H1 (cell line): ENCODE data around the gene ADPRS. TPM values are rescaled to one million over a fixed set of nuclear protein-coding genes. Genes with fewer than 3 reads are reported as not detected.

Experiments used
- CTCF ChIA-PET: fragments of 300-600 bp; sonication (Branson Sonifier 250); formaldehyde crosslinking; loops from one replicate; lab custom pipeline; 2021; ENCODE audit not compliant: partially characterized antibody; lab: Charles Lee
- POLR2A ChIA-PET: fragments of 300-600 bp; sonication (Branson Sonifier 250); formaldehyde crosslinking; loops from one replicate; lab custom pipeline; 2021; ENCODE audit warnings: inconsistent platforms; ENCODE audit not compliant: partially characterized antibody; lab: Charles Lee
- DNase-seq, 2 experiments: peaks; one replicate each; pipeline versions ENCODE4 v3.0.0 to v3.0.0-alpha.2; 2010 to 2022; ENCODE audit warnings: low spot score in 2 of 2, low read depth in 1 of 2, mixed read lengths in 1 of 2
- FAIRE-seq: peaks from 2 replicates; lab custom pipeline; 2011; peaks lifted over from hg19 to GRCh38; lab: Jason Lieb, UNC
- H2AFZ ChIP-seq: 2 replicates; pipeline ENCODE4 v1.8.1; 2012; ENCODE audit warnings: low read length, inconsistent platforms
- H2AK5ac ChIP-seq: 2 replicates; pipeline ENCODE4 v1.6.1; 2013; ENCODE audit warnings: low read depth, low read length
- H2BK120ac ChIP-seq: replicated peaks from 2 replicates; pipeline ENCODE3; 2013; ENCODE audit warnings: low read depth, low read length, inconsistent platforms
- H2BK12ac ChIP-seq: 2 replicates; pipeline ENCODE4 v1.6.1; 2013; ENCODE audit warnings: low read depth, low read length
- H2BK15ac ChIP-seq: 2 replicates; pipeline ENCODE4 v1.6.1; 2013; ENCODE audit warnings: low read length
- H2BK20ac ChIP-seq: 2 replicates; pipeline ENCODE4 v1.6.1; 2013; ENCODE audit warnings: low read length
- H2BK5ac ChIP-seq: 2 replicates; pipeline ENCODE4 v1.6.1; 2013; ENCODE audit warnings: low read depth, low read length
- H3K14ac ChIP-seq: 2 replicates; pipeline ENCODE4 v1.6.1; 2013; ENCODE audit warnings: inconsistent platforms; ENCODE audit not compliant: insufficient read length
- H3K18ac ChIP-seq: 2 replicates; pipeline ENCODE4 v1.6.1; 2013; ENCODE audit warnings: low read length; ENCODE audit errors: extremely low read depth
- H3K23ac ChIP-seq: 2 replicates; pipeline ENCODE4 v1.6.1; 2013; ENCODE audit warnings: inconsistent platforms; ENCODE audit not compliant: insufficient read length
- H3K23me2 ChIP-seq: 2 replicates; pipeline ENCODE4 v1.6.1; 2013; ENCODE audit warnings: low read depth, low read length
- H3K27ac ChIP-seq: 2 replicates; pipeline ENCODE4 v1.6.1; 2011; ENCODE audit warnings: low read depth, low read length, inconsistent platforms
- H3K27me3 ChIP-seq, 4 experiments: replicated peaks in 1 of 4; 1 replicate in 1 of 4; 2 replicates in 3 of 4; pipeline versions ENCODE4 v1.6.1 to v1.8.1; 2011 to 2013; ENCODE audit warnings: low read length in 3 of 4, mild to moderate bottlenecking in 3 of 4, inconsistent platforms in 2 of 4, mixed read lengths in 2 of 4, moderate library complexity in 1 of 4; ENCODE audit not compliant: control insufficient read depth in 3 of 4, insufficient read depth in 3 of 4; ENCODE audit errors: extremely low read depth in 1 of 4
- H3K36me3 ChIP-seq, 4 experiments: 2 replicates each; pipeline versions ENCODE4 v1.6.1 to v1.8.1; 2011 to 2013; ENCODE audit warnings: mild to moderate bottlenecking in 4 of 4, low read length in 3 of 4, moderate library complexity in 2 of 4, control low read depth in 1 of 4, inconsistent platforms in 1 of 4; ENCODE audit not compliant: insufficient read depth in 4 of 4, control insufficient read depth in 2 of 4
- H3K4ac ChIP-seq: replicated peaks from 2 replicates; pipeline ENCODE3; 2013; ENCODE audit warnings: low read length, low read depth, mixed read lengths, inconsistent platforms; ENCODE audit not compliant: insufficient read length
- H3K4me1 ChIP-seq, 4 experiments: replicated peaks in 1 of 4; 1 replicate in 1 of 4; 2 replicates in 3 of 4; pipeline versions ENCODE4 v1.6.1 to v1.8.1; 2011 to 2013; ENCODE audit warnings: low read length in 3 of 4, inconsistent platforms in 2 of 4, mixed read lengths in 1 of 4; ENCODE audit not compliant: insufficient read depth in 4 of 4, control insufficient read depth in 3 of 4
- H3K4me2 ChIP-seq, 2 experiments: 2 replicates each; pipeline versions ENCODE4 v1.6.1 to v1.8.1; 2011 to 2013; ENCODE audit warnings: low read depth in 2 of 2, low read length in 2 of 2, control low read depth in 1 of 2, inconsistent platforms in 1 of 2, mild to moderate bottlenecking in 1 of 2; ENCODE audit not compliant: insufficient read depth in 1 of 2
- H3K4me3 ChIP-seq, 4 experiments: fragments of 200-600, 300-600 bp in 1 of 4; sonication (generic), shearing (Covaris generic), sonication (Bioruptor Twin) in 1 of 4; 2 replicates each; pipeline versions ENCODE4 v1.5.1 to v1.8.1; 2011 to 2016; ENCODE audit warnings: low read length in 4 of 4, low read depth in 3 of 4, control low read depth in 2 of 4, inconsistent platforms in 2 of 4, mild to moderate bottlenecking in 2 of 4, mixed read lengths in 1 of 4, moderate library complexity in 1 of 4; ENCODE audit not compliant: insufficient read depth in 2 of 4; ENCODE audit errors: extremely low read depth in 1 of 4
- H3K56ac ChIP-seq: replicated peaks from 2 replicates; pipeline ENCODE3; 2013; ENCODE audit warnings: low read depth, mild to moderate bottlenecking, mixed read lengths, low read length, inconsistent platforms; ENCODE audit not compliant: insufficient read length
- H3K79me1 ChIP-seq: 2 replicates; pipeline ENCODE4 v1.6.1; 2013; ENCODE audit warnings: low read depth, low read length, control low read depth
- H3K79me2 ChIP-seq, 2 experiments: 2 replicates each; pipeline versions ENCODE4 v1.6.1 to v1.8.1; 2012 to 2013; ENCODE audit warnings: low read length in 2 of 2, mild to moderate bottlenecking in 2 of 2, inconsistent platforms in 1 of 2; ENCODE audit not compliant: insufficient read depth in 2 of 2, control insufficient read depth in 1 of 2
- H3K9ac ChIP-seq, 4 experiments: replicated peaks in 1 of 4; 1 replicate in 1 of 4; 2 replicates in 3 of 4; pipeline versions ENCODE4 v1.6.1 to v1.8.1; 2011 to 2013; ENCODE audit warnings: low read depth in 3 of 4, low read length in 3 of 4, control low read depth in 2 of 4, mild to moderate bottlenecking in 2 of 4, moderate library complexity in 2 of 4, inconsistent platforms in 1 of 4; ENCODE audit errors: extremely low read depth in 1 of 4
- H3K9me3 ChIP-seq, 2 experiments: 2 replicates each; pipeline versions ENCODE4 v1.6.1 to v1.8.1; 2012 to 2013; ENCODE audit warnings: mild to moderate bottlenecking in 2 of 2, moderate library complexity in 2 of 2, control low read depth in 1 of 2, inconsistent platforms in 1 of 2, low read depth in 1 of 2, low read length in 1 of 2, mixed read lengths in 1 of 2; ENCODE audit not compliant: insufficient read depth in 2 of 2
- H4K20me1 ChIP-seq, 2 experiments: replicated peaks in 1 of 2; 2 replicates each; pipeline versions ENCODE3 to v1.8.1; 2011 to 2013; ENCODE audit warnings: inconsistent platforms in 2 of 2, low read length in 2 of 2, mild to moderate bottlenecking in 1 of 2; ENCODE audit not compliant: insufficient read depth in 2 of 2, control insufficient read depth in 1 of 2
- H4K5ac ChIP-seq: 2 replicates; pipeline ENCODE4 v1.6.1; 2013; ENCODE audit warnings: low read length, low read depth, mixed read lengths, inconsistent platforms; ENCODE audit not compliant: insufficient read length
- H4K8ac ChIP-seq: 2 replicates; pipeline ENCODE4 v1.8.0; 2013; ENCODE audit warnings: mild to moderate bottlenecking, moderate library complexity, low read length, inconsistent platforms; ENCODE audit not compliant: insufficient read depth; ENCODE audit errors: extremely low read depth
- H4K91ac ChIP-seq: replicated peaks from 2 replicates; pipeline ENCODE3; 2013; ENCODE audit warnings: low read length, mixed read lengths, inconsistent platforms; ENCODE audit not compliant: insufficient read length
- CREB1 ChIP-seq: IDR thresholded peaks from 2 replicates; pipeline ENCODE4 v1.6.1; 2012; ENCODE audit warnings: inconsistent platforms
- EZH2 ChIP-seq: fragments of 200-600 bp; sonication (generic); IDR thresholded peaks from 2 replicates; pipeline ENCODE4 v1.7.1; 2012; ENCODE audit warnings: low read depth, mild to moderate bottlenecking, moderate library complexity, low read length, inconsistent platforms; ENCODE audit not compliant: severe bottlenecking
- GTF2F1 ChIP-seq: IDR thresholded peaks from 2 replicates; pipeline ENCODE4 v1.6.1; 2012; ENCODE audit warnings: low read depth, low read length, improper control_type of control experiment, borderline replicate concordance
- PHF8 ChIP-seq: fragments of 200-600 bp; sonication (generic); conservative IDR thresholded peaks from 2 replicates; pipeline ENCODE4 v1.7.1; 2012; ENCODE audit warnings: low read depth, mild to moderate bottlenecking, inconsistent platforms, low read length, moderate library complexity
- SIRT6 ChIP-seq: IDR thresholded peaks from one replicate; pipeline ENCODE4 v1.7.1; 2012; ENCODE audit warnings: low read length, inconsistent platforms
- SRF ChIP-seq: IDR thresholded peaks from 2 replicates; pipeline ENCODE4 v1.6.1; 2011; ENCODE audit warnings: mild to moderate bottlenecking, low read depth, low read length, moderate library complexity
- TBP ChIP-seq: IDR thresholded peaks from 2 replicates; pipeline ENCODE4 v1.6.1; 2011; ENCODE audit warnings: low read depth, low read length, improper control_type of control experiment
- TCF12 ChIP-seq: IDR thresholded peaks from 2 replicates; pipeline ENCODE4 v1.6.1; 2011; ENCODE audit warnings: low read depth, mild to moderate bottlenecking, low read length
- TEAD4 ChIP-seq: IDR thresholded peaks from 2 replicates; pipeline ENCODE4 v1.6.1; 2012; ENCODE audit warnings: low read depth, low read length, inconsistent platforms, mixed read lengths
- YY1 ChIP-seq: IDR thresholded peaks from 2 replicates; pipeline ENCODE4 v1.6.1; 2011; ENCODE audit warnings: low read depth, mild to moderate bottlenecking, low read length
- WGBS, 2 experiments: shearing (Covaris generic) in 1 of 2; methylation state at CpG; one replicate each; pipeline versions ENCODE4 v1.1.6 to v1.1.7; 2013 to 2015; ENCODE audit warnings: low lambda C conversion rate in 2 of 2, mixed read lengths in 2 of 2, inconsistent platforms in 1 of 2, low coverage in 1 of 2, missing lambda C conversion rate in 1 of 2; ENCODE audit not compliant: insufficient replicate concordance in 2 of 2, insufficient coverage in 1 of 2, insufficient read length in 1 of 2; ENCODE audit errors: extremely low coverage in 1 of 2, missing lambda C conversion rate in 1 of 2; 5-methylcytosine and 5-hydroxymethylcytosine counted together
- polyA plus RNA-seq, 7 experiments: library from polyadenylated mRNA; depleted of rRNA in 3 of 7; stranded (reverse) in 5 of 7; unstranded in 2 of 7; fragments of >200 nt in 5 of 7; fragments of 200-250 nt in 2 of 7; gene quantifications; 1 replicate in 5 of 7; 2 replicates in 1 of 7; 4 replicates in 1 of 7; pipeline versions ENCODE4 v1.2.1 to v1.2.3, GENCODE V29; 2011 to 2013; ENCODE audit warnings: missing spikeins in 2 of 7, mixed read lengths in 2 of 7
- total RNA-seq: library from RNA; stranded (reverse); fragmentation: NEBNext Ultra II Directional; extraction: Animal tissue kit (Norgen Biotek cat#: 25700); gene quantifications from 2 replicates; pipeline ENCODE4 v1.2.1, GENCODE V29; 2021

ADPRS gene
- total and polyA plus RNA-seq, 2 of the 8 experiments (the other 6 are each of a cell fraction or from before 2014, with no cell fraction given), result 22.9 to 38.1 TPM

GRCh38 chr1:36124404-36125128 lies 35.9 kb downstream of the ADPRS start:
- ChIA-PET CTCF (interaction anchor here (0.8 to 3.2 kb wide), 5 partner anchors 10 to 25 kb away, joined by 3 to 15 read pairs (median 3); no protein-coding TSS in a partner anchor), POLR2A (no interaction called here)
- Histone ChIP-seq H3K23ac (no peak overlapping the region), H2BK20ac (no peak overlapping the region), H3K18ac (no peak overlapping the region; the same call in 1 of the 2 replicates), H4K8ac (no peak overlapping the region), H4K20me1 (peaks cover 0 to 5% of the 10 kb centered on the region in 2 experiments), H3K4ac (no peak overlapping the region), H3K27me3 (peaks cover 16 to 38% (median 30%) of the 10 kb centered on the region in 4 experiments), H3K4me3 (peak overlapping the region; percentile 27 to 61 (median 29)), H3K9me3 (no peaks in the 10 kb centered on the region), H2BK5ac (no peak overlapping the region), H3K4me2 (peak overlapping the region; percentile 40 to 67), H3K27ac (no peak overlapping the region), H3K23me2 (peaks cover 16% of the 10 kb centered on the region; the same call in 1 of the 2 replicates), H3K79me1 (no peaks in the 10 kb centered on the region), H3K36me3 (no peaks in the 10 kb centered on the region), H2AK5ac (no peak overlapping the region), H3K79me2 (no peaks in the 10 kb centered on the region), H2BK15ac (no peak overlapping the region), H2AFZ (no peak overlapping the region), H2BK12ac (no peak overlapping the region), H3K4me1 (peaks cover 0 to 11% (median 5%) of the 10 kb centered on the region in 4 experiments; a peak in 5 of 7 replicates), H4K5ac (no peak overlapping the region), H3K9ac (no peak overlapping the region), H3K56ac (no peak overlapping the region), H4K91ac (no peak overlapping the region), H2BK120ac (no peak overlapping the region), H3K14ac (no peak overlapping the region)
- peak in 1 of 2 experiments; percentile 63 for DNase-seq
- FAIRE-seq, result no peak
- WGBS, 2 experiments, result 14% methylated on average over 27 of the region's 42 CpGs; no CpG with 5 or more reads in 1 of the 2 experiments
- TF ChIP-seq SRF, result no peak
- no peak for TF ChIP-seq TCF12
- TF ChIP-seq GTF2F1, result no peak
- no peak for TF ChIP-seq YY1
- TF ChIP-seq TEAD4, result no peak
- TF ChIP-seq TBP, result no peak
- 0 out of 2 replicates have a peak, but pooled peaks have one; percentile 14 for TF ChIP-seq PHF8
- TF ChIP-seq EZH2, result no peak
- no peak for TF ChIP-seq SIRT6
- no peak for TF ChIP-seq CREB1
